HepG2 (cell line): ENCODE measurements around the gene BCL2L2. TPM values are rescaled to one million over a fixed set of nuclear protein-coding genes. Genes with fewer than 3 reads are reported as not detected.

Experiments used
- CSRNP2 ChIP-seq: sonication (generic); formaldehyde crosslinking; conservative IDR thresholded peaks from 2 replicates; pipeline ENCODE4 v1.8.0; 2022; ENCODE audit warnings: low read depth, missing genetic modification reagents
- CTCF ChIP-seq: sonication (generic); formaldehyde crosslinking; IDR thresholded peaks from 2 replicates; pipeline ENCODE4 v1.5.0; 2020; ENCODE audit warnings: mild to moderate bottlenecking, missing genetic modification reagents, moderate library complexity
- KDM5B ChIP-seq: sonication (generic); formaldehyde crosslinking; IDR thresholded peaks from 2 replicates; pipeline ENCODE4 v1.4.0; 2020; ENCODE audit warnings: missing genetic modification reagents, mild to moderate bottlenecking, borderline replicate concordance
- KLF15 ChIP-seq: sonication (generic); formaldehyde crosslinking; IDR thresholded peaks from 2 replicates; pipeline ENCODE4 v1.8.1; 2023; ENCODE audit warnings: borderline replicate concordance, mild to moderate bottlenecking, inconsistent platforms, missing genetic modification reagents, mixed read lengths
- MTERF4 ChIP-seq: sonication (generic); formaldehyde crosslinking; IDR thresholded peaks from 2 replicates; pipeline ENCODE4 v1.8.0; 2023; ENCODE audit warnings: mild to moderate bottlenecking, missing genetic modification reagents
- PAXIP1 ChIP-seq: sonication (generic); formaldehyde crosslinking; conservative IDR thresholded peaks from 2 replicates; pipeline ENCODE4 v1.4.0; 2020; ENCODE audit warnings: mild to moderate bottlenecking, missing genetic modification reagents, moderate library complexity
- PLRG1 ChIP-seq: fragments of 450-650 bp; conservative IDR thresholded peaks from 2 replicates; pipeline ENCODE4 v1.6.1; 2016
- TBX3 ChIP-seq: fragments of 450-650 bp; IDR thresholded peaks from 2 replicates; pipeline ENCODE4 v1.6.1; 2017; ENCODE audit warnings: antibody characterized with exemption, mild to moderate bottlenecking, inconsistent platforms, borderline replicate concordance
- THYN1 ChIP-seq: sonication (generic); formaldehyde crosslinking; IDR thresholded peaks from 2 replicates; pipeline ENCODE4 v1.8.1; 2023; ENCODE audit warnings: low read depth, mild to moderate bottlenecking, moderate library complexity, missing genetic modification reagents, borderline replicate concordance
- ZBTB43 ChIP-seq: sonication (generic); formaldehyde crosslinking; conservative IDR thresholded peaks from 2 replicates; pipeline ENCODE4 v1.4.0; 2020; ENCODE audit warnings: missing genetic modification reagents
- ZMYM2 ChIP-seq: sonication (generic); formaldehyde crosslinking; IDR thresholded peaks from 2 replicates; pipeline ENCODE4 v1.8.0; 2022; ENCODE audit warnings: mild to moderate bottlenecking, missing genetic modification reagents
- ZNF224 ChIP-seq: sonication (generic); formaldehyde crosslinking; IDR thresholded peaks from 2 replicates; pipeline ENCODE4 v1.5.0; 2020; ENCODE audit warnings: mild to moderate bottlenecking, missing genetic modification reagents
- ZNF441 ChIP-seq: sonication (generic); formaldehyde crosslinking; IDR thresholded peaks from 2 replicates; pipeline ENCODE4 v1.7.0; 2021; ENCODE audit warnings: missing genetic modification reagents, borderline replicate concordance
- ZNF713 ChIP-seq: sonication (generic); formaldehyde crosslinking; IDR thresholded peaks from 2 replicates; pipeline ENCODE4 v1.4.0; 2020; ENCODE audit warnings: mild to moderate bottlenecking, missing genetic modification reagents
- ZNF737 ChIP-seq: sonication (generic); formaldehyde crosslinking; IDR thresholded peaks from 2 replicates; pipeline ENCODE4 v1.5.0; 2020; ENCODE audit warnings: missing genetic modification reagents, mild to moderate bottlenecking, borderline replicate concordance
- polyA plus RNA-seq, 8 experiments: library from polyadenylated mRNA; depleted of rRNA in 3 of 8; stranded (reverse) in 7 of 8; unstranded in 1 of 8; fragments of >200 nt; fragmentation: Illumina TruSeq in 4 of 8; extraction: Trizol in 4 of 8; gene quantifications; 2 replicates each; pipeline versions ENCODE4 v1.2.1 to v1.2.3, GENCODE V29; 2011 to 2016; ENCODE audit warnings: low read depth in 4 of 8, missing spikeins in 1 of 8, mixed read lengths in 1 of 8; ENCODE audit not compliant: insufficient read depth in 1 of 8
- total RNA-seq, 5 experiments: library from RNA; depleted of rRNA; stranded (reverse); fragments of >200 nt; fragmentation: Illumina TruSeq; extraction: Trizol; gene quantifications; 2 replicates each; pipeline ENCODE4 v1.2.3, GENCODE V29; 2016; ENCODE audit warnings: low read depth in 1 of 5

BCL2L2 gene
- total and polyA plus RNA-seq, 2 of the 13 experiments (the other 11 are each of a cell fraction or from before 2014, with no cell fraction given), result 28.1 to 49.8 TPM

- TF ChIP-seq THYN1 (CRISPR knock-in tag) (0 out of 2 replicates have a peak, but pooled peaks have one; percentile 27), MTERF4 (CRISPR knock-in tag) (no peak; the same call in 1 of the 2 replicates), ZMYM2 (peak; percentile 87), ZNF737 (CRISPR knock-in tag) (no peak), ZNF224 (CRISPR knock-in tag) (no peak; the same call in 1 of the 2 replicates), ZBTB43 (CRISPR knock-in tag) (peak; percentile 93), ZNF441 (peak; percentile 99), KLF15 (CRISPR knock-in tag) (no peak), CTCF (CRISPR knock-in tag) (peak; percentile 92), CSRNP2 (no peak), ZNF713 (CRISPR knock-in tag) (no peak), PAXIP1 (CRISPR knock-in tag) (peak; percentile 54), TBX3 (peak; percentile 64; the same call in 1 of the 2 replicates), KDM5B (CRISPR knock-in tag) (no peak), PLRG1 (no peak)
Measured at GRCh38 chr14:23301288-23301968, 5.2 kb upstream of the BCL2L2 start (continued).
